ENCODE data around the gene EYA4.
A peak's percentile ranks its signal among the peaks of the same experiment; 100 is the strongest.

The EYA4 gene

DNA sequence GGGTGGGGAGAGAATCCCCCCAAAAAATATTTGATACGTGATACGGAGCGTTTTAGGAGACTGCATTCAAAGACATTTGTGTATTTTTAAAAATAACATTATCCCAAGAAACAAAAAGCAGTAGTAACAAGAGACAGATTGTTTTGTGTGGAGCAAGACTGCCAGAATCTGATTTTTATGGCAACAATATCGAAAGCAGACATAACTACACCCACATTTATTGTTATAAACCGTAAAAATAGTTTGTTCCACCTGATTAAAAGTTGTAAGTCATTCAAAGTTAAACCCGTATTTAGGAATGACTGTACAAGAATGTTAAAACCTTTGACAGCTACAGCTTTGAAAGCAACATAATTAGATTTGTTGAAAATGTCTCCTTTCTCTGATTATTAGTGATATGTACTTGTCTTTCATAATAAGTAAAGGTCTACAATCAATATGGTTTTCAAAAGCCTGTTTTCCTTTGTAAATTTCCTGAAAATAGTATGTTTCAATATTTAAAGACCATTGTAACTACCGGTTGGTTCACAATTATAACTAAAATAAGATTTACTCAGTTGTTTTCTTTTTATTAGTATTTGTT lies 2.7 kb downstream of the EYA4 start:
- no peak for DNase-seq

DNA sequence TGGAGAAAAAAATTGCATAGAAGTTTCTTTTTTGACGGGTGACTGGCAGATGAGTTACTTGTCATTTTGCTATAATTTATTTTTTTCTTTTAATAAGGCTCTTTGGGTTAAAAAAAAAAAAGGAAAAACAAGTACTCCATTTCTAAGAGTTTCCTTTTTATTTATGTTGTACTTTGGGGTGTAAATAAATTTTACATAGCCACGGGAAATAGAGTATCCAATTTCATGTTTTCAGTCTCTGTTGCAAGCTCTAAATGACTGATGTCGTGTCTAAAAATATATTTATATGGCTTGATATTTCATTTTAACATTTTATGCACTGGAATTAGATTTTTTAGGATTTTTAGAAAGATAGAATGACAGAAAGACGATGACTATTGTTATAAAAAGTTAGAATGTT lies 3.4 kb downstream of the EYA4 start:
- no peak for DNase-seq

DNA sequence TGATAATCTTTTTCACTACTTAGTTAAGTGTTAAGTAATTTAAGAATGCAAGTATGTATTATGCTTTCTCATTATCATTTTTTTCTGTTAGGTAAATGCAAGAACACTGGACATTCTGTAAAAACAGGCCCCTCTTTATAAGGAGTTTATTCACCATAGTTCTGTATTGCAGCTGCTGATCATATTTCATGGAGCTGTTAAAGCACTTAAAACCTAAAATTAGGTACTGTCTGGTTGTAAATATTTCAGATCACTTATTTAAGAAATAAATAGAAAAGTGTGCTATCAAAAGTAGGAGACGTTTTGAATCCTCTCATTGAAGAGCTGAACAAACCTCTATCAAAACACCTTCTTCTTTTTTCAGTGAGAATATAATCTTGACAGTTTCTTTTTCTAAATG lies 3.9 kb downstream of the EYA4 start:
- no peak for DNase-seq

DNA sequence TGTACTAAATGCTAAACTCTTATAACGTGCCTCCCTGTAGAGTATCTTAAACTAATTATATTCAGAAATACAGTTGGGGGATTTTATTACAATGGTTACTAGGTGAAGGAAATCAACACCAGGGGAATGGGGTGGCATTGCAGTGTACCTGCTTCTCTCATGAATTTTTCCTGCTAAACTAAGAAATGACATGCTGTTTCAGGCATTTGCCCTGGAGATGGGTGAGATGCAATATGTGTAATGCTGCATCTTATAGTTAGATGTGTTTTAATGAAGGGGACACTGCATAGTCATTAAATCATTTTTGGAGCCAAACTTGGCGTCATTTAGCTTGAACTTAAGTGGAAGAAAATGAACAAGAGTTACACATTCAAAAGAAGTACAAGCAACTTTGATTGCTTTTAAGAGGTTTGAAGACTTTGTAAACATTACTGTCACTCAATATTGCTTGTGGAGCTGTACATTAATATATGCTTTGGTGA lies 4.3 kb downstream of the EYA4 start:
- DNase-seq: no peak

DNA sequence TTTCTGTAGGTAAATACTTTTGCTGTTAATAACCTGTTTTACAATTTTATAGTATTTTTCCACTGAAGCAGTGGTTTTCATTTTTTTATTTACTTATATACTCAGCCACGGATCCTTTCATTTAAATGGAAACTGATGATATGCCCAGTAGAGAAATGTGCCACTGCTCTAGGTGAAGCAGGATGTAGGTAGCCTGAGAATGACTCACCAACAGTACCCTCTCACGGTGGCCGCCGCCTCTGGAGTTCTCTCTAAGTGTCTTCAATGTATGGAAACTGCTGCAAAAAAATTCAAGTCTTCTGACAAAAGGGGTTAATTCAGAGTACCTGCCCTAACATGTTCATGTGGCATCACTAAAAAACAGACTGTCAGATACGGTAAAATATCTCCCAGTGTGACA lies 6.4 kb downstream of the EYA4 start:
- no peak for DNase-seq

DNA sequence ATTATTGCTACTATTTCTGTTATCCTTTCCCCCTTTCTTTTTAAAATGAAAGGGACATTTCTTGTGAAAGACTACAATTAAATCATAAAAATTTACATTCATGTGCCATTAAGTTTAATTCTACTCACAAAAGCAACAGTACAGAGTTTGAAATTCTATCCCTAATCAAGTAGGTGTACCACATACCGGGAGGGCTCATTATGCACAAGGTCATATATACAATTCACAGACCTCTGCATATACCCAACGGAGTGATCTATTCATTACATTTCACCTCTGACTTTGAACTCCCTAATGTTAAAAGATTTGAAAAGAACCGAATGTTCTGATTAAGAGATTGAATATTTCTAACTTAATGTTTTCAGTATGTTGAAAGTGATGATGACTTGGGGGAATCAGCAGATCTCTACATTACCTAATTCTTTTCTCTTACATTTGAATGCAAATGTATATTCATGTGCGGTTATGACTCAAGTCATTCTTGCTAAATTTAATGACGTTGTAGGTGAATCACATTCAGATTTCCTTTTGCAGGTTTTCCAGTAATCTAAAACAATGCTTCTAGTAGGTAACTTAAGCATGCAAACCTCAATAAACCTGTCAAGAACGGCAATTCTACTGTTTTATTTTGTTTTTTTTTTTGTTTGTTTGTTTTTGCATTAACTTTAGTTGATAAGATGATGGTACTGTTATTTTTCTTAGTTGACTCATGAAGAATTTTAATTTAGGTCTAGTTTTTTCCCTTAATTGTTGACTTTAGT lies 7.3 kb downstream of the EYA4 start:
- DNase-seq: no peak

DNA sequence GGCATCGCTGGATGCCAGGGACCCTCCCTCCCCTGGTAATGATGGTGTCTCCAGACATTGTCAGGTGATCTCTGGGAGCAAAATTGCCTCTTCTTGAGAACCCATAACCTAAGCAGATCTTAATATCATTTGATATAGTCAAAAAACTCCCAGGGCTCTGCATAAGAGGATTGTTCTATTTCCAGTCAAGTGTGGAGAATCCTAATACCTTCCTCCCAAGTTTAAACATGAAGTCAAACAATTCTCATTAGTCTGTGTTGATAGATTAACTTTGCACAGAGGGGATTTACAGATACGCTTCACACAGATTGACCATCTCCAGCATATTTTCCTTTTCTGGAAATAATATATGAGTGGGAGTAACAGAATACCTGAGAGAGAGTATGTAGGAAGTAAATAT lies 10.5 kb downstream of the EYA4 start:
- DNase-seq: no peak

DNA sequence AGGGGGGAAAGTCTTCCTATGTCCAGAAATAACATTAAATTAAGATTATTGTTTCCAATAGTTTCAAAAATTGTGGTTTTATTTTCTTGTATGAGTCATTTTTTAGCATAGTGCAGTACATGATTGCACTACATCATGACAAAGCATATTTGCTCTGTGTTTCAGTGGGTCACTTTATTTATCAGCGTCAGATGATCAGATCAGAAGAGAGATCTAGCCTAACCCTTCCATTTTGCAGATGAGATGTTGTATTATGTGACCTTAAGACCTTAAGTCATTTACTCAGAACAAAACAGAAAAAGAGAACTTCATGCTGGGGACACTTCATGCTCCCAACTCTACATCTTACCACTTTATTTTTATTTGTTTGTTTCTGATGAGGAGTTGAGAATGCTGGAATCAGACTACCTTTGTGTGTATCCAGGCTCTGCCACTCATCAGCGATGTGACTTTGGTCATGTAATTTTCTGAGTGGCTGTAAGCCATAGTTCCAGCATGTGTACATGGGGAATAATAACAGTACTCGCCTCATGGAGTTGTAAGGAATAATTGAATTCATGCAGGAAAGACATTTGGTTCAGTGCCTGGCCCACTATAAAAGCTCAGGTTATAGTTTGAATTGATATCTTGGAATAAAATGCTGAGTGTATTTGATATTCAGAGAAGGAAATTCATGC lies 13.5 kb downstream of the EYA4 start:
- DNase-seq: no peak

DNA sequence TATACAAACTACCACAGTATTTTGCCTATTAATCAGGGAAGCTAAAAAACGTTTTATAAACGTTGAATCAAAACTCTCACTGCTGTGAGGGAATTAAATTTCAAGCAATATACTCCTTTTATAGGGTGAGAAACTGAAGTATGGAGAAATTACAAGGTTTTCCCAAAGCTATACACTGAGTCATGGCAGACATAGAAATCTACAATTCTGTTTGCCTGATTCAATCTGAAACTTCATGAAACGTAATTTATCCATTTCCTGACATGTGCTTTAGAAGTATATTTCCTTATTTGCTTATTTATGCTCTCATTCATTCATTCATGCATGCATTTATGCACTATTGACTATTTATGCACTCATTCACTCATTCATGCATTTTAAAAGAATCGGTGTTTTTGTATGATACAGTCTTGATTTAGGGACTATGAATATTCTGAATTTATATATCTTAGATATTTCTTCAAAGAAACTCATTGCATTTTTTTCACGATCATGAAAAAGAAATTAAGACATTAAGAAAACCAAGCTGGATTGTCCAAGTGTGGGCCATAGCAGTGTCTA lies 16.5 kb downstream of the EYA4 start:
- DNase-seq: no peak

DNA sequence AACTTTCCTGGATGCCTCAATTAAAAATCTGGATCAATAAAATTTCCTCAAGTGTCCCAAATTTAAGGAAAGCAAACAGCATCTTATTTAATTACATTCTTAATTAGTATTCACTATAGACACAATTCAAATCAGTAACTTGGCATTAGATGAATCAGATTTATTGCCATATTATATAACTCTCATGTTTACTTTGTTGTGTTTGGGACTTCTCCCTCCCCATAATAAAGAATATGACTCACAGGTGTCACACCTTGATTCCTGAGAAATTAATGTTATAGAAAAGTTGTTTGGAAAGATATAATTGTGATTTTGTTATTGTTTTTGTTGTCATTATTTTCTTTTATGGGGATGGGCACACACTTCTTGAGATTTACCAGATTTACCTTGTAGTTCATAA lies 18.4 kb downstream of the EYA4 start:
- no peak for DNase-seq

DNA sequence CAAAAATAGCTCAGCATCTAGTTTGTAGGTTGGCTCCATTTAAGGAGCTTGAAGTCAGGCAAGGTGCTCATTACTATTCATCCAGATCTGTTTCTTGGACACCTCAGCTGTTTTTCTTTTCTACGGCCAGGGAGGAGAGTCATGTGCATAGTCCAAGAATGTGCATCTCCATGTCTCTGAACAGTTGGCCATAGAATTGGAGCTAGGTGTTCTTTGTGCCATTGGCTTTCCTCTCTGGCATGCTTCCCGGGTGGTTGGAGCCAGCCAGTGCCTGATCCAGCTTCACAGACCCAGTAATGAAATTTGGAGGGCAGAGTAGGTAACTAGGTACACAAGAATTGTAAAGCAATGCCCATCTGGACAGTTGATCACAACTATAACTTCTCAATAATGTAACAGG lies 21.6 kb downstream of the EYA4 start:
- no peak for DNase-seq

DNA sequence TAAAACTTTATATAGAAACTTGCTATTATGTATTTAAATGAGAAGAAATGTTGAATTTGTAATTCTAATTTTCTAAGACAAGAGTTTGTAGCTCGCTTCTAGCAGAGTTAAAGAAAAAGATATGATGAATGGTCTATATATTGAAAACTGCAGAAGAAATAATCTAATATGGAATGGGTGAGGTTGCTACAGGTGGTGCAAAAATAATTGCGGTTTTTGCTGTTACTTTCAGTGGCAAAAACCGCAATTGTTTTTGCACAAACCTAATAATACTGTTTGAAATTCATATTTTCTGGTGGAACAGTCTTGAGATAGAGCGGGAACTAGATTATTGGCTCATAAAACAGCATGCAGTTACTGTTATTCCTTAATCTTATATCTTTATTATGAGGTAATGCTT lies 23.9 kb downstream of the EYA4 start:
- no peak for DNase-seq

DNA sequence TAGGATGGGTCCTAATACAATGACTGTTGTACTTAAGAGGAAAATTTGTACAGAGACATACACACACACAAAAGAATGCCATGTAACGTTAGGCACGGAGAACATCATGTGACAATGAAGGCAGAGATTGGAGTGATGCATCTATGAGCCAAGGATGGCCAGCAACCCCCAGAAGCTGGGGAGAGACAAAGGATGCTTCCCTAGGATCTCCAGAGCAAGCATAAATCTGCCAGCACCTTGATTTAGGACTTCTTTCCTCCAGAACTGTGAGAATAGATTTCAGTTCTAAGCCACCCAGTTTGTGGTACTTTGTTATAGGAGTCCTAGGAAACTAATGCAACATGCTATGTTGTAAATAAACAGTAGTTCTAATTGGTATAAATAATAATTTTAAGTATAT lies 25.0 kb downstream of the EYA4 start:
- no peak for DNase-seq

DNA sequence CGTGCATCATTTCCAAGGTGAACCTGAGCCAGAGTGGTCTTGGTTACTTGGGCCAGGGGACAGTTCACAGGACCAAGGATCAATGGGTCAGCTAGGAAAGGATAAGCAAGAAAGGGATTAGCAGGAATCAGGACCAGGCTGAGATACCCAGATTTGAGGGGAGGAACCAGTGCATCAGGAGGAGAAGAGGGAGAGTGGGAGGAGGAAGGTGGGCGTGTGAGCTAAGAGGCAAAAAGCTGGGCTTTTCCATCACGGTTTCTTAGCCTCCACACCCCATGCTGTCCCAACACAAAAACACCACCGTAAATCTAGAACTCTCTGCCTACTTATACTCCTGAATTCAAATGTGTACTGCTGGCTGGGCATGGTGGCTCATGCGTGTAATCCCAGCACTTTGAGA lies 27.5 kb downstream of the EYA4 start:
- DNase-seq: no peak

DNA sequence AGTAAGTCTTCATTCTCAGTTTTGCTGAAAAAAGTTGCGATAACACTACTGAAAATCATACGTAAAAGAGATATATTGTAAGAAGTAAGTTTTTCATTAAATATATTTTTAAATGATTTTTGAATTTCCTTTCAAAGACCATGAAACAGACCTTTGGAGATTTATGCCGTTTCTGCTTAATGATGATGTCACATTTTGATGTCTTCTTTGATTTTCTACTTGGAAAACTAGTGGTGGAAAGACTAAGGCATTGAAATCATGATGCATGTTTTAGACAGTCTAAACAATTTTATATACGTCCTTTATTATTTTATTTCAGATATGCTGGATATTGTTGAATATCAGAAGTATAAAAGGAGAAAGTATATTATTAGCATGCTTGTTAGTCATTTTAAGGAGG lies 33.7 kb downstream of the EYA4 start:
- DNase-seq: no peak

DNA sequence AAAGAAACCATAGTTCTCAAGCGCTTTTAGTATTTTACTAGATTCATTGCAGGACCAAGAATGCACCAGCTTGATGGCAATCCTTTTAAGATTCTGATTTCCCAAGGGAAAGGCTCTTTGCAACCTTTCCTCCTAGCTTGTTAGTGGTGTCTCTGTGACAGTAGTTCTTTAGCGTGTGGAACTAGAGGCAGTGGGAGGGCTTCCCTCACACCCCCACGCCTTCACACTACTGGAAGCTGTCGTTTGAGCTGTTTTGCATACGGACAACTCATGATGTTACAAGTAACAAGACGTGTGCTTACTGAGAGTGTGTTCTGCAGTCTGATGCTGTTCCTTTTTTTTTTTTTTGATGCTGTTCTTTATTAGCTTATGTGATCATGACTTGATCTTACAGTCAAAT lies 34.1 kb downstream of the EYA4 start:
- DNase-seq: no peak

DNA sequence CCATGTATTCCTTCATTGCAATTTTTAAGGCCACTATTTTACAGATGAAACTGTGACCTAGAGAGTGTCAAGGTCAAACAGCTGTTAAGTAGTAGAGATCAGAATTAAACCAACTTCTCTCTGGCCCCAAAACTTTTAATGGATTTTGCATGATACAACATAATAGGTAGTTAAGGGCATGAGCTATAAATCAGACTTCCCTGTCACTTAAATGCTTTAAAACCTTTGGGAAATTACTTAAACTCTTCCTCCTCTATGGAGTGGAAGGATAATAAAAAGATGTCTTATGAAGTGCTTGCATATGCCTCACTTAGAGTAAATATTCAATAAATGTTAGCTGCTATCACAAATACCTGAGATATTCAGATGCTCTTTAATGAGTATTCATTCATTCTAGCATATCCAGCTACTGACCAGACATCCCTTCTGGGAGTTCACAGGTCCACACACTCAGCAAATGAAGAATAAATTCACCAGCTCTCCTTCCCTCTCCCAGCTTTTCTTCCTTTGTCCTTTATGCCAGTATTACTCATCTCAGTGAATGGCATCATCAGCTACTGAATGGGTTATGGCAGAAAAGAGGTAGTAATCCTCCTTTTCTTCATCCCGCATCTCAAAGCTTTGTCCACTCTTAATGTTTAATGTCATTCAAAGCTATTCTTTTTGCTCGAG lies 36.2 kb downstream of the EYA4 start:
- no peak for DNase-seq

DNA sequence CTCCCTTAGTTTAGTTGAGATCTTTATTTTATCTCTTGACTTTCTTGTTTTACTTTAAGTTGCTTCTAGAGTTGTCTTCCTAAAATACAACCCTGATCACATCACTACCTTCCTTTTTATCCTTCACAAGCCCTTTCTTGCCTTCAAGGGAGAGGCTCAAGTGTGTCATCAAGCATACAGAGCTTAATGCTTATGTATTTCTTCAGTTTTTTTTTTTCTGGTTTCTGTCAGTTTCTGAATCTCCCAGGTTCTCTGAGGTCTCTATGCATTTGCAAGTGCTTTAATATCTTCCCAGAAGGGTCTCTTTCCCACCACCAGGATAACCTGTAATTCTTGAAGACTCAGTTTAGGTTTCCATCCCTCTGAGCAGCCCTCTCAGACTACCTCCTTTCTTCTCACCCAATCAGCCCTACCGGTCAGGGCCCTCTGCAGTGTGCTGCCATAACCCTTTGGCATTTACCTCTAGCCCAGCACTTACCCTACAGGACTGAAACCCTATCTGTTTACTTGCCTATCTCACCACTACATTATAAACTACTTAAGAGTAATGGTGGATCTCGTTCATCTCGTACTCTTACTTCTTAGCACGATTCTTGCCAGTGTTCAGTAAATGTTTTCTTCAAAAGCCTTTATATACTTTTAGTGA lies 36.9 kb downstream of the EYA4 start:
- no peak for DNase-seq

DNA sequence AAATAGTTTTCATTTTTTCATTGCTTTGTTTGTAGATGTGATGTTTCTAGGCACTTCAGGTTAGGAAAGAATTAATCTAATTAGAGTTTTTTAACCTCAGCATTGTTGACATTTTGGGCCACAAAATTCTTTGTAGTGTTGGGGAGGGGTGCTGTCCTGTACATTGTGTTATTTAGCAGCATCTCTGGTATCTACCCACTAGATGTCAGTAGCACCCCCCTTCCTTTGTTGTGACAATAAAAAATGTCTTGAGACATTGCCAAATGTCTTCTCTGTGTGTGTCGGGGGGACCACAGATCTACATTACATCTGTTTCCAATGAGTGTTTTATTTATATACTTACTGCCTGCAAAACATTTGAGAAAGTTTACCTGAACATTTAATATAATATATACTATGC lies 45.6 kb downstream of the EYA4 start:
- peak; percentile 41 for DNase-seq

DNA sequence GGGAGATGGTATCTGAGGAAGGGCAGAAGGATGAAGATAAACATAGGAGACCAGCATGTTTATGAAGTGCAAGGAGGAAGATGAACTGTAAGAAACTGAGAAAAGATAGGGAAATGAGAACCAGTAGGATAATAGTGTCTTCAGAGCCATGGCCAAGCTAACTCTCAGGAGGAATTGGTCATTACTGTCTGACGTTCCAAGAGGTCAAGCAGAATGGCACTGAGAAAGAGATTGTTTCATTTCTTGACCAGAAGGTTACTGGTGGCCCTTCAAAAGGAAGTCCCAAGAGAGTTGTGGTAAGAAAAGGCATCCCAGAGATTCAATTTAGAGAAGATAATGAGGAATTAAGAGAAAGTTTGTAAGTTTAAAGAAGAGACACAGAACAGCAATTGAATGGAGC lies 47.5 kb downstream of the EYA4 start:
- no peak for DNase-seq

DNA sequence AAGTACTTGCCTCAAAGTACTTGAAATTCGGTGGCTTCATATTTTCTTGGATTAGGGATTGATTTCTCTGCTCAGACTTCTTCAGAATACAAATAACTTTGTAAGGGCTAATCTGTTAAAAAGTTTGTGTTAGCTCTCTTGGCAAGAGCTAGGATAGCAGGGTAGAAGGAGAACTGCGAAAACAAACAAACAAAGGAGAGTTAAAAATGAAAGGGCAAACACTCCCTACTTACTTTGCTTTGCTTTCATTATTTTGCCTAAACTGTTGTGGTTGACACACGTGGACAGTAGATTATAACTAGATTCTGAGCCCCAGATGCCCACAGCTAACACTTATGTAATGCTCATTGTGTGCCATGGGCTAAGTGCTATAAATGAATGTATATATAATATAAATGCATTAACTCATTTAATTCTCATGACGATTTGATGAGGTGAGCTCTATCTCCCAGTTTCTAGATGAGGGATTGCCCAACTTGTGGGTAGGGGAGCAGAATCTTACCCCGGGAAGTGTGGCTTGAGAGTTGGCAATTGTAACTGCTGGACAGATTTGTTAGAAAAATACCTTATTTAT lies 48.7 kb downstream of the EYA4 start:
- DNase-seq: no peak

DNA sequence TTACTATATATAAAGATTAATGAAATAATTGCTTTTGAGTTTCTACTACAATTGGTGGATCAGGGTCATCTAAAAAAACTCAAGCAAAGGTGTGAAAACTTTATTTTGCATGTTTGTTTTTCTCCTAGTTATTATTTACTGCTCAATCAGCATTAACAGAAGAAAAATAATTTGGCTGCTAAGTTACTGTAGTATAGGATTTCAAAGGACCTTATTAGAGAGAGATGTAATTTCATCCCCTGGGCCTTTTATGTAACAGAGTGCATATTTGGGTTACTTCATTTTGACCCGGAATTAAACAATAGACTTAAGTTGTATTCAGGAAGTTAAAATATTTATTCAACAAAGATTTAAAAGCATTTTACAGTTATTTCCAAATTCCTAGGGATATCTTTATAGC lies 49.8 kb downstream of the EYA4 start:
- no peak for DNase-seq

DNA sequence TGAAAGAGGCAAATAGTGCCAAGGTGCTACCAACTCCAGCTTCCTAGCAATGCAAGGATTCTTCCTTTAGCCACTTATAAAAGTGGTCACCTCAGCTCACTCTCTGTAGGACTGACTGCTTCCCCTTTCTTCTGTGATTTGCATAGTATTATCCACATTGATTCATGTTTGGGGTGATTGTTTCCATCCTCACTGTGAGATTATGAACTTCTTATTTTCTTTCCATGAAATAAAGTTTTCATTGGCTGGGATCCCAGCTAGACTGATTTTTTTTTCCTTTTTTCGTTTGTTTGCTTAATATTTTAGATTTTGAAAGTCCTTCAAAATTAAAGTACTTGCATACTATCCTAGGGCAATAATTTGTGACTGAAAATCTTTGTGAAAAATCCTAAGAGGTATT lies 50.5 kb downstream of the EYA4 start:
- DNase-seq: no peak

Measured in NCI-H146 (cell line).